HL-60 (cell line): Measurements from ENCODE around the gene PMEL.

Experiments used
- DNase-seq, 2 experiments: peaks; one replicate each; pipeline ENCODE4 v3.0.0-alpha.2; 2010 to 2020; ENCODE audit warnings: low read depth in 1 of 2, low spot score in 1 of 2
- H3K27ac ChIP-seq: fragments of 250-450 bp; sonication (Bioruptor Pico); replicated peaks from 2 replicates; pipeline ENCODE4 v1.5.1; 2020; ENCODE audit warnings: mild to moderate bottlenecking, moderate library complexity
- H3K27me3 ChIP-seq: fragments of 250-450 bp; sonication (Bioruptor Pico); 2 replicates; pipeline ENCODE4 v1.5.1; 2021; ENCODE audit warnings: mild to moderate bottlenecking, moderate library complexity; ENCODE audit not compliant: insufficient read depth, poor library complexity, severe bottlenecking
- H3K4me3 ChIP-seq: replicated peaks from 2 replicates; pipeline ENCODE4 v1.5.1; 2011; ENCODE audit warnings: mild to moderate bottlenecking, control low read depth, low read length; ENCODE audit not compliant: insufficient read depth
- CTCF ChIP-seq: IDR thresholded peaks from one replicate; pipeline ENCODE4 v1.5.1; 2011; ENCODE audit warnings: low read length, control low read depth, inconsistent platforms; ENCODE audit not compliant: insufficient read depth
- GABPA ChIP-seq: IDR thresholded peaks from 2 replicates; pipeline ENCODE4 v1.6.1; 2012; ENCODE audit warnings: low read depth
- POLR2AphosphoS5 ChIP-seq: IDR thresholded peaks from 2 replicates; pipeline ENCODE4 v1.6.1; 2012; ENCODE audit warnings: low read depth
- REST ChIP-seq: IDR thresholded peaks from 2 replicates; pipeline ENCODE4 v1.6.1; 2012; ENCODE audit warnings: low read depth; ENCODE audit not compliant: insufficient replicate concordance
- SPI1 ChIP-seq: IDR thresholded peaks from 2 replicates; pipeline ENCODE4 v1.6.1; 2012; ENCODE audit warnings: low read depth, mild to moderate bottlenecking, borderline replicate concordance

PMEL gene

GRCh38 chr12:55930771-55931316, 35.0 kb downstream of the PMEL start, which contains the start of gene DGKA:
Gene DGKA, plus strand, starts transcription at chr12:55931162. Its CDS starts 5,342 bp downstream, at chr12:55936504.
- TF ChIP-seq CTCF, result peak; percentile 88
- TF ChIP-seq SPI1, result no peak
- TF ChIP-seq POLR2AphosphoS5, result no peak
- no peak for TF ChIP-seq GABPA
- peak; percentile 49 to 56 for DNase-seq
- peak within 1 kb of the TSS; percentile 93 for H3K27ac ChIP-seq
- H3K4me3 ChIP-seq, result peak within 1 kb of the TSS; percentile 61
- no peaks in the 10 kb centered on the region for H3K27me3 ChIP-seq

- peak overlapping the region; percentile 93 for H3K27ac ChIP-seq
- H3K4me3 ChIP-seq, result no peak overlapping the region
- peak; percentile 46 to 68 for DNase-seq
- no peaks in the 10 kb centered on the region for H3K27me3 ChIP-seq
- TF ChIP-seq REST (no peak), GABPA (no peak), SPI1 (0 out of 2 replicates have a peak, but pooled peaks have one; percentile 20), POLR2AphosphoS5 (no peak), CTCF (no peak)
These were observed 36.5 kb downstream of the PMEL start for GRCh38 chr12:55929306-55929791.

GRCh38 chr12:55927588-55928502, 38.0 kb downstream of the PMEL start, which contains the start of gene PYM1:
Gene PYM1, minus strand, starts transcription at chr12:55927894. Its CDS starts 133 bp downstream, at chr12:55927761.
- peak; percentile 92 to 97 for DNase-seq
- TF ChIP-seq CTCF (no peak), SPI1 (no peak), GABPA (0 out of 2 replicates have a peak, but pooled peaks have one; percentile 23), POLR2AphosphoS5 (peak; percentile 68), REST (peak; percentile 35)

More at GRCh38 chr12:55927588-55928502, 38.0 kb downstream of the PMEL start, which contains the start of gene PYM1:
- Histone ChIP-seq H3K4me3 (peak within 1 kb of the TSS; percentile 77), H3K27ac (peak within 1 kb of the TSS; percentile 93), H3K27me3 (no peaks in the 10 kb centered on the region)
